Measurements from ENCODE around the gene MISFA.

The MISFA gene

GRCh38 chr11:18618342-18619025 lies 18.9 kb downstream of the MISFA start:
- no peak for DNase-seq (ENCODE audit: low spot score)

- DNase-seq (ENCODE audit: low spot score) = no peak
Observed at GRCh38 chr11:18623707-18624106, 24.1 kb downstream of the MISFA start.

- DNase-seq (ENCODE audit: low spot score) = no peak
Observed at GRCh38 chr11:18624161-18624560, 24.6 kb downstream of the MISFA start.

GRCh38 chr11:18632841-18633240 lies 33.3 kb downstream of the MISFA start:
- DNase-seq (ENCODE audit: low spot score) = no peak

GRCh38 chr11:18633256-18634139 lies 33.9 kb downstream of the MISFA start:
- DNase-seq (ENCODE audit: low spot score) = no peak

GRCh38 chr11:18634140-18635032 lies 34.8 kb downstream of the MISFA start, which contains the start of gene SPTY2D1:
SPTY2D1 (minus strand) TSS chr11:18634342; CDS start chr11:18634257, 85 bp downstream.
- peak; percentile 96 for DNase-seq (ENCODE audit: low spot score)

GRCh38 chr11:18641677-18642076 lies 42.1 kb downstream of the MISFA start:
- DNase-seq (ENCODE audit: low spot score) = no peak

- peak; percentile 19 for DNase-seq (ENCODE audit: low spot score)
Observed at GRCh38 chr11:18643034-18643433, 43.4 kb downstream of the MISFA start.

GRCh38 chr11:18650353-18650752 lies 50.8 kb downstream of the MISFA start:
- no peak for DNase-seq (ENCODE audit: low spot score)

- peak; percentile 62 for DNase-seq (ENCODE audit: low spot score)
Observed at GRCh38 chr11:18650859-18651557, 51.4 kb downstream of the MISFA start.
